ENCODE data around the gene MYLK.

The MYLK gene

GRCh38 chr3:123877466-123877865 lies 6.7 kb downstream of the MYLK start:
- no peak for DNase-seq

GRCh38 chr3:123876858-123877257 lies 7.3 kb downstream of the MYLK start:
- DNase-seq = no peak

- DNase-seq = no peak
Measured at GRCh38 chr3:123872621-123873020, 11.5 kb downstream of the MYLK start.

- no peak for DNase-seq
Measured at GRCh38 chr3:123871946-123872345, 12.2 kb downstream of the MYLK start.

GRCh38 chr3:123870033-123870432 lies 14.1 kb downstream of the MYLK start:
- no peak for DNase-seq

GRCh38 chr3:123869165-123869564 lies 15.0 kb downstream of the MYLK start:
- no peak for DNase-seq

GRCh38 chr3:123864706-123865105 lies 19.4 kb downstream of the MYLK start:
- no peak for DNase-seq

GRCh38 chr3:123862152-123862551 lies 22.0 kb downstream of the MYLK start:
- DNase-seq = no peak

GRCh38 chr3:123861081-123861836 lies 22.9 kb downstream of the MYLK start:
- no peak for DNase-seq

GRCh38 chr3:123859177-123859576 lies 25.0 kb downstream of the MYLK start:
- DNase-seq = no peak

GRCh38 chr3:123854905-123855304 lies 29.2 kb downstream of the MYLK start:
- no peak for DNase-seq

- DNase-seq = no peak
Measured at GRCh38 chr3:123853686-123854372, 30.3 kb downstream of the MYLK start.

GRCh38 chr3:123847209-123847608 lies 36.9 kb downstream of the MYLK start:
- DNase-seq = no peak

- no peak for DNase-seq
Measured at GRCh38 chr3:123843668-123844067, 40.5 kb downstream of the MYLK start.

GRCh38 chr3:123842711-123843110 lies 41.4 kb downstream of the MYLK start:
- DNase-seq = no peak

- DNase-seq = no peak
Measured at GRCh38 chr3:123841476-123842238, 42.5 kb downstream of the MYLK start.

- DNase-seq = no peak
Measured at GRCh38 chr3:123840961-123841360, 43.2 kb downstream of the MYLK start.

- DNase-seq = no peak
Measured at GRCh38 chr3:123837858-123838257, 46.3 kb downstream of the MYLK start.

GRCh38 chr3:123834631-123835030 lies 49.5 kb downstream of the MYLK start:
- no peak for DNase-seq

GRCh38 chr3:123833398-123833785 lies 50.7 kb downstream of the MYLK start:
- DNase-seq = no peak

GRCh38 chr3:123832692-123833397 lies 51.3 kb downstream of the MYLK start:
- no peak for DNase-seq

GRCh38 chr3:123831420-123831819 lies 52.7 kb downstream of the MYLK start:
- DNase-seq = no peak

GRCh38 chr3:123821920-123822319 lies 62.2 kb downstream of the MYLK start:
- DNase-seq = no peak

Data from activated naive CD4-positive, alpha-beta T cell treated with Interleukin-2 at 50 U/mL for 16 hours (primary cell).